Keratinocyte (primary cell): ENCODE measurements around the gene ZNF362. TPM values are rescaled to one million over a fixed set of nuclear protein-coding genes. Genes with fewer than 3 reads are reported as not detected.

Experiments used
- DNase-seq: peaks from one replicate; pipeline ENCODE4 v3.0.0-alpha.2; 2011; ENCODE audit warnings: low read depth, missing footprints, low spot score
- FAIRE-seq: peaks from 2 replicates; lab custom pipeline; 2011; peaks lifted over from hg19 to GRCh38; lab: Jason Lieb, UNC
- H2AFZ ChIP-seq: 2 replicates; pipeline ENCODE4 v1.6.0; 2012; ENCODE audit warnings: low read length, control low read depth, inconsistent platforms; ENCODE audit not compliant: control insufficient read depth
- H3K27ac ChIP-seq: 2 replicates; pipeline ENCODE4 v1.5.1; 2011; ENCODE audit warnings: low read length; ENCODE audit not compliant: control insufficient read depth, insufficient read depth
- H3K27me3 ChIP-seq: 3 replicates; pipeline ENCODE4 v1.6.0; 2011; ENCODE audit warnings: low read length; ENCODE audit not compliant: control insufficient read depth, insufficient read depth; ENCODE audit errors: extremely low read depth
- H3K36me3 ChIP-seq, 2 experiments: 2 replicates in 1 of 2; 3 replicates in 1 of 2; pipeline ENCODE4 v1.5.1; 2011; ENCODE audit warnings: low read length in 2 of 2, mild to moderate bottlenecking in 1 of 2; ENCODE audit not compliant: control insufficient read depth in 2 of 2, insufficient read depth in 2 of 2; ENCODE audit errors: extremely low read depth in 1 of 2
- H3K4me1 ChIP-seq: 3 replicates; pipeline ENCODE4 v1.5.1; 2011; ENCODE audit warnings: low read length; ENCODE audit not compliant: control insufficient read depth, insufficient read depth; ENCODE audit errors: extremely low read depth
- H3K4me2 ChIP-seq: 3 replicates; pipeline ENCODE4 v1.6.0; 2011; ENCODE audit warnings: low read depth, low read length; ENCODE audit not compliant: control insufficient read depth, insufficient read depth; ENCODE audit errors: extremely low read depth
- H3K4me3 ChIP-seq, 3 experiments: fragments of 200-600 bp in 1 of 3; sonication (generic) in 1 of 3; 2 replicates in 2 of 3; 3 replicates in 1 of 3; pipeline ENCODE4 v1.5.1; 2011 to 2016; ENCODE audit warnings: low read length in 3 of 3, mild to moderate bottlenecking in 3 of 3, control low read depth in 2 of 3, inconsistent platforms in 1 of 3, low read depth in 1 of 3, mixed read lengths in 1 of 3, mixed run types in 1 of 3, moderate library complexity in 1 of 3; ENCODE audit not compliant: control insufficient read depth in 2 of 3, insufficient read depth in 2 of 3; ENCODE audit errors: extremely low read depth in 1 of 3
- H3K79me2 ChIP-seq: 2 replicates; pipeline ENCODE4 v1.6.0; 2012; ENCODE audit warnings: low read length; ENCODE audit not compliant: control insufficient read depth, insufficient read depth
- H3K9ac ChIP-seq: 3 replicates; pipeline ENCODE4 v1.6.0; 2011; ENCODE audit warnings: low read length; ENCODE audit not compliant: control insufficient read depth, insufficient read depth; ENCODE audit errors: extremely low read depth
- H3K9me1 ChIP-seq: 3 replicates; pipeline ENCODE4 v1.6.0; 2011; ENCODE audit warnings: low read length; ENCODE audit not compliant: control insufficient read depth, insufficient read depth; ENCODE audit errors: extremely low read depth
- H3K9me3 ChIP-seq: 2 replicates; pipeline ENCODE4 v1.5.1; 2012; ENCODE audit warnings: low read depth, low read length; ENCODE audit not compliant: control insufficient read depth
- H4K20me1 ChIP-seq: 3 replicates; pipeline ENCODE4 v1.6.0; 2011; ENCODE audit warnings: low read length; ENCODE audit not compliant: control insufficient read depth, insufficient read depth; ENCODE audit errors: extremely low read depth
- CTCF ChIP-seq, 3 experiments: IDR thresholded peaks in 1 of 3; conservative IDR thresholded peaks in 1 of 3; optimal IDR thresholded peaks in 1 of 3; 2 replicates in 2 of 3; 3 replicates in 1 of 3; pipeline versions ENCODE3 to v1.5.1; 2011; ENCODE audit warnings: low read length in 3 of 3, mild to moderate bottlenecking in 3 of 3, moderate library complexity in 2 of 3, control low read depth in 1 of 3, inconsistent platforms in 1 of 3; ENCODE audit not compliant: insufficient read depth in 2 of 3; ENCODE audit errors: extremely low read depth in 1 of 3
- EZH2 ChIP-seq: IDR thresholded peaks from one replicate; pipeline ENCODE4 v1.6.1; 2012; ENCODE audit warnings: inconsistent platforms, mild to moderate bottlenecking, low read length, moderate library complexity
- dilution Hi-C: fragments of 300-500 bp; cut with MboI; formaldehyde crosslinking; loops from one replicate; pipeline ENCODE4 v1.7.0; 2020; ENCODE audit warnings: low sequenced_read_pairs; ENCODE audit not compliant: extremely low pct_ligation_motif_present
- polyA plus RNA-seq, 5 experiments: library from polyadenylated mRNA; depleted of rRNA in 3 of 5; stranded (reverse) in 3 of 5; stranded (forward) in 1 of 5; unstranded in 1 of 5; fragments of >200 nt; gene quantifications; 1 replicate in 1 of 5; 2 replicates in 3 of 5; 3 replicates in 1 of 5; pipeline versions ENCODE4 v1.2.1 to v1.2.3, GENCODE V29; 2011 to 2012; ENCODE audit warnings: missing spikeins in 2 of 5, low read depth in 1 of 5, low replicate concordance in 1 of 5

Gene ZNF362
- polyA plus RNA-seq, 1 donor (not counting 4 experiments of a cell fraction or from before 2014, with no cell fraction given): 2.2 TPM

GRCh38 chr1:33228935-33229487 lies 27.3 kb upstream of the ZNF362 start:
- no peaks in the 10 kb centered on the region for H3K27me3 ChIP-seq
- dilution Hi-C loops: no loop called here
- no peak overlapping the region for H3K9ac ChIP-seq
- TF ChIP-seq CTCF (optimal IDR thresholded peaks at IDR 0.05 in 1 of 3, IDR thresholded peaks at IDR 0.05 in 1 of 3, conservative IDR thresholded peaks at IDR 0.05 in 1 of 3; ENCODE audit: extremely low read depth in 1 of 3, insufficient read depth in 2 of 3, low read length in 3 of 3): no peak
- TF ChIP-seq EZH2: no peak
- no peak overlapping the region for H3K4me3 ChIP-seq
- no peaks in the 10 kb centered on the region for H3K36me3 ChIP-seq
- no peak overlapping the region for H2AFZ ChIP-seq
- FAIRE-seq (no peak), DNase-seq (no peak)
- no peaks in the 10 kb centered on the region for H3K79me2 ChIP-seq
- H3K4me1 ChIP-seq: peaks cover 4% of the 10 kb centered on the region
- H4K20me1 ChIP-seq: no peaks in the 10 kb centered on the region
- no peaks in the 10 kb centered on the region for H3K9me1 ChIP-seq
- H3K27ac ChIP-seq: no peak overlapping the region
- H3K4me2 ChIP-seq: no peak overlapping the region
- no peaks in the 10 kb centered on the region for H3K9me3 ChIP-seq

GRCh38 chr1:33231166-33231565 lies 25.1 kb upstream of the ZNF362 start:
- H3K4me1 ChIP-seq: peaks cover 14% of the 10 kb centered on the region
- H3K79me2 ChIP-seq: no peaks in the 10 kb centered on the region
- H2AFZ ChIP-seq: no peak overlapping the region
- H3K9me1 ChIP-seq: no peaks in the 10 kb centered on the region
- FAIRE-seq (peak; percentile 20), DNase-seq (no peak)
- no peaks in the 10 kb centered on the region for H4K20me1 ChIP-seq
- no peak overlapping the region for H3K27ac ChIP-seq
- dilution Hi-C loops: no loop called here
- H3K27me3 ChIP-seq: no peaks in the 10 kb centered on the region
- H3K4me2 ChIP-seq: no peak overlapping the region
- no peaks in the 10 kb centered on the region for H3K9me3 ChIP-seq
- H3K9ac ChIP-seq: no peak overlapping the region
- TF ChIP-seq EZH2: no peak
- no peak for TF ChIP-seq CTCF (optimal IDR thresholded peaks at IDR 0.05 in 1 of 3, IDR thresholded peaks at IDR 0.05 in 1 of 3, conservative IDR thresholded peaks at IDR 0.05 in 1 of 3; ENCODE audit: extremely low read depth in 1 of 3, insufficient read depth in 2 of 3, low read length in 3 of 3)
- no peak overlapping the region for H3K4me3 ChIP-seq
- H3K36me3 ChIP-seq: no peaks in the 10 kb centered on the region
